GM12878 (cell line): Measurements from ENCODE around the gene SLC2A4. TPM values are rescaled to one million over a fixed set of nuclear protein-coding genes. Genes with fewer than 3 reads are reported as not detected.

Experiments
- ATAC-seq: fragments of 200-7000 bp; cut with Tn5 transposase; 3 replicates; pipeline ENCODE4 v1.9.1; 2020; ENCODE audit warnings: mild to moderate bottlenecking, moderate library complexity
- BruUV-seq: library from RNA; stranded (reverse); fragments of 400-500 nt; replicated peaks from 2 replicates; lab custom pipeline; 2021; lab: Mats Ljungman, UMichigan
- CTCF ChIA-PET: fragments of 300-600 bp; sonication (Branson Sonifier 250); formaldehyde crosslinking; extraction: SDS; loops from one replicate; lab custom pipeline; 2021; ENCODE audit warnings: inconsistent platforms; lab: Yijun Ruan, JAX
- POLR2A ChIA-PET: fragments of 350-600 bp; formaldehyde crosslinking; extraction: SDS; loops from one replicate; lab custom pipeline; 2021; ENCODE audit warnings: inconsistent platforms; lab: Charles Lee
- RAD21 ChIA-PET: fragments of 300-600 bp; sonication (Branson Sonifier 250); formaldehyde crosslinking; loops from one replicate; lab custom pipeline; 2023; ENCODE audit warnings: antibody characterized with exemption; ENCODE audit not compliant: unreplicated experiment; lab: Charles Lee
- SMC1A ChIA-PET: fragments of 300-600 bp; sonication (Branson Sonifier 250); formaldehyde crosslinking; loops from one replicate; lab custom pipeline; 2023; ENCODE audit not compliant: unreplicated experiment, uncharacterized antibody; lab: Charles Lee
- DNase-seq: peaks from one replicate; pipeline ENCODE4 v3.0.0-alpha.2; 2011; ENCODE audit warnings: low read depth, low spot score
- FAIRE-seq: peaks from 3 replicates; lab custom pipeline; 2011; peaks lifted over from hg19 to GRCh38; lab: Jason Lieb, UNC
- H2AFZ ChIP-seq: 2 replicates; pipeline ENCODE4 v1.6.0; 2011; ENCODE audit warnings: low read depth, low read length, control low read depth; ENCODE audit not compliant: control insufficient read depth
- H3K27ac ChIP-seq: 2 replicates; pipeline ENCODE4 v1.5.1; 2011; ENCODE audit warnings: control low read depth; ENCODE audit not compliant: control insufficient read depth, insufficient read depth
- H3K27me3 ChIP-seq, 2 experiments: replicated peaks in 1 of 2; 2 replicates each; pipeline versions ENCODE4 v1.6.0 to v1.6.1; 2011; ENCODE audit warnings: low read length in 1 of 2; ENCODE audit not compliant: control insufficient read depth in 2 of 2, insufficient read depth in 2 of 2
- H3K36me3 ChIP-seq, 2 experiments: 2 replicates each; pipeline ENCODE4 v1.5.1; 2011; ENCODE audit warnings: low read length in 1 of 2; ENCODE audit not compliant: control insufficient read depth in 2 of 2, insufficient read depth in 2 of 2
- H3K4me1 ChIP-seq: 2 replicates; pipeline ENCODE4 v1.6.1; 2011; ENCODE audit warnings: mild to moderate bottlenecking, low read length, moderate library complexity, mixed read lengths; ENCODE audit not compliant: control insufficient read depth, insufficient read depth
- H3K4me2 ChIP-seq: 2 replicates; pipeline ENCODE4 v1.6.0; 2011; ENCODE audit warnings: control low read depth; ENCODE audit not compliant: control insufficient read depth, insufficient read depth
- H3K4me3 ChIP-seq: fragments of 200-600 bp; sonication (generic); 2 replicates; pipeline ENCODE4 v1.5.1; 2016
- H3K79me2 ChIP-seq: 2 replicates; pipeline ENCODE4 v1.6.0; 2011; ENCODE audit warnings: low read length; ENCODE audit not compliant: control insufficient read depth, insufficient read depth
- H3K9ac ChIP-seq: 2 replicates; pipeline ENCODE4 v1.8.0; 2011; ENCODE audit warnings: low read length, control low read depth, mixed read lengths; ENCODE audit not compliant: control insufficient read depth, insufficient read depth
- H3K9me3 ChIP-seq: replicated peaks from 3 replicates; pipeline ENCODE4 v1.5.1; 2011; ENCODE audit warnings: mild to moderate bottlenecking, low read length; ENCODE audit not compliant: control insufficient read depth, insufficient read depth
- H4K20me1 ChIP-seq: 2 replicates; pipeline ENCODE4 v1.6.0; 2011; ENCODE audit not compliant: control insufficient read depth, insufficient read depth
- BMI1 ChIP-seq: fragments of 450-650 bp; IDR thresholded peaks from 2 replicates; pipeline ENCODE4 v1.6.1; 2016; ENCODE audit warnings: mild to moderate bottlenecking, moderate library complexity, borderline replicate concordance
- CEBPB ChIP-seq, 2 experiments: fragments of 150-350 bp in 1 of 2; IDR thresholded peaks; 2 replicates each; pipeline ENCODE4 v1.6.1; 2012 to 2014; ENCODE audit warnings: low read depth in 2 of 2, low read length in 2 of 2, borderline replicate concordance in 1 of 2, inconsistent platforms in 1 of 2
- HDAC2 ChIP-seq: fragments of 200-600 bp; sonication (generic); IDR thresholded peaks from 2 replicates; pipeline ENCODE4 v1.6.1; 2017
- MEF2A ChIP-seq: IDR thresholded peaks from 2 replicates; pipeline ENCODE4 v1.6.1; 2011; ENCODE audit warnings: low read depth, mild to moderate bottlenecking, low read length, moderate library complexity; ENCODE audit not compliant: insufficient read depth
- NR2F1 ChIP-seq: fragments of 450-650 bp; conservative IDR thresholded peaks from 2 replicates; pipeline ENCODE4 v1.6.1; 2017; ENCODE audit warnings: mild to moderate bottlenecking
- POLR2AphosphoS5 ChIP-seq: IDR thresholded peaks from 2 replicates; pipeline ENCODE4 v1.6.1; 2011; ENCODE audit warnings: mild to moderate bottlenecking, low read length, inconsistent platforms
- RCOR1 ChIP-seq: conservative IDR thresholded peaks from 2 replicates; pipeline ENCODE4 v1.6.1; 2012; ENCODE audit warnings: low read depth, low read length, improper control_type of control experiment
- REST ChIP-seq: IDR thresholded peaks from 2 replicates; pipeline ENCODE4 v1.6.1; 2012; ENCODE audit warnings: mild to moderate bottlenecking, low read depth, low read length
- SIX5 ChIP-seq: IDR thresholded peaks from 2 replicates; pipeline ENCODE4 v1.6.1; 2011; ENCODE audit warnings: mild to moderate bottlenecking, low read depth, low read length, moderate library complexity; ENCODE audit not compliant: severe bottlenecking
- SMARCA5 ChIP-seq: fragments of 450-650 bp; IDR thresholded peaks from 2 replicates; pipeline ENCODE4 v1.6.1; 2017; ENCODE audit warnings: mild to moderate bottlenecking
- USF2 ChIP-seq: IDR thresholded peaks from 2 replicates; pipeline ENCODE4 v1.6.1; 2011; ENCODE audit warnings: low read depth, low read length, improper control_type of control experiment, borderline replicate concordance
- YBX1 ChIP-seq: fragments of 450-650 bp; IDR thresholded peaks from 2 replicates; pipeline ENCODE4 v1.6.1; 2016; ENCODE audit warnings: antibody characterized with exemption
- ZBED1 ChIP-seq: IDR thresholded peaks from 2 replicates; pipeline ENCODE4 v1.6.1; 2016; ENCODE audit warnings: borderline replicate concordance
- ZBTB4 ChIP-seq: fragments of 450-650 bp; formaldehyde crosslinking; IDR thresholded peaks from 2 replicates; pipeline ENCODE4 v1.4.0; 2022; ENCODE audit warnings: mild to moderate bottlenecking, moderate library complexity
- WGBS: methylation state at CpG from one replicate; pipeline ENCODE4 v1.1.6; 2016; ENCODE audit warnings: low lambda C conversion rate; ENCODE audit not compliant: insufficient replicate concordance, insufficient coverage; ENCODE audit errors: missing lambda C conversion rate; 5-methylcytosine and 5-hydroxymethylcytosine counted together
- in situ Hi-C: fragments of 300-500 bp; cut with MboI; formaldehyde crosslinking; loops from 9 replicates; pipeline ENCODE4 v1.14.3; 2018; ENCODE audit warnings: mixed read lengths
- intact Hi-C: fragments of 100-400 bp; cut with micrococcal nuclease; formaldehyde crosslinking; loops from one replicate; pipeline ENCODE4 v1.14.2; 2022; ENCODE audit not compliant: unreplicated experiment
- polyA plus RNA-seq, 11 experiments: library from polyadenylated mRNA; depleted of rRNA in 4 of 11; unstranded in 6 of 11; stranded (reverse) in 5 of 11; fragments of >200 nt; fragmentation: Nextera tagmentation in 4 of 11; fragmentation: Illumina TruSeq in 1 of 11; extraction: Ambion mirVana in 4 of 11; extraction: Trizol in 1 of 11; gene quantifications; 1 replicate in 1 of 11; 2 replicates in 10 of 11; pipeline versions ENCODE4 v1.2.1 to v1.2.3, GENCODE V29; 2011 to 2016; ENCODE audit warnings: inconsistent platforms in 2 of 11, missing spikeins in 2 of 11, low read depth in 1 of 11
- total RNA-seq, 4 experiments: library from RNA; depleted of rRNA in 3 of 4; stranded (reverse); fragments of >200 nt in 3 of 4; fragmentation: Illumina TruSeq in 1 of 4; extraction: Trizol in 1 of 4; gene quantifications; 2 replicates each; pipeline versions ENCODE4 v1.2.1 to v1.2.3, GENCODE V29; 2013 to 2021

SLC2A4 gene
- total and polyA plus RNA-seq, 10 of the 15 experiments (the other 5 are each of a cell fraction or from before 2014, with no cell fraction given) = 0.03 to 0.23 (median 0.04) TPM; not detected in 4

- ChIA-PET SMC1A (interaction anchor here (1.4 kb wide), 1 partner anchor 10 kb away, joined by 5 read pairs; no protein-coding TSS in a partner anchor), POLR2A (interaction anchor here (1.0 kb wide), 1 partner anchor 17 kb away, joined by 3 read pairs; no protein-coding TSS in a partner anchor), RAD21 (no interaction called here), CTCF (interaction anchor here (0.7 kb wide), 1 partner anchor 23 kb away, joined by 3 read pairs; no protein-coding TSS in a partner anchor)
- H3K27ac ChIP-seq = no peak overlapping the region
- H3K9me3 ChIP-seq = no peaks in the 10 kb centered on the region
- peaks cover 2 to 13% of the 10 kb centered on the region in 2 experiments; a peak in 2 of 4 replicates for H3K36me3 ChIP-seq
- in situ Hi-C loops (no loop called here), intact Hi-C loops (no loop called here)
- no peak overlapping the region for H3K9ac ChIP-seq
- no peak overlapping the region for H3K4me2 ChIP-seq
- WGBS = 92% methylated on average over 7 of the region's 7 CpGs
- BruUV-seq = no TSS peak
- no peak for DNase-seq
- peaks cover 17% of the 10 kb centered on the region for H3K4me1 ChIP-seq
- no peak overlapping the region for H2AFZ ChIP-seq
- no peaks in the 10 kb centered on the region for H3K79me2 ChIP-seq
- no peak for ATAC-seq
- no peak for FAIRE-seq
- H4K20me1 ChIP-seq = no peaks in the 10 kb centered on the region
- H3K4me3 ChIP-seq = no peak overlapping the region
- H3K27me3 ChIP-seq = peaks cover 3 to 5% of the 10 kb centered on the region in 2 experiments; a peak in 2 of 4 replicates
- TF ChIP-seq MEF2A (no peak), RCOR1 (no peak), SIX5 (no peak), ZBED1 (no peak), YBX1 (no peak), REST (no peak), NR2F1 (no peak), POLR2AphosphoS5 (no peak), CEBPB (IDR thresholded peaks at IDR 0.05; ENCODE audit: borderline replicate concordance in 1 of 2, low read depth in 2 of 2, low read length in 2 of 2) (no peak), SMARCA5 (no peak), HDAC2 (no peak), ZBTB4 (CRISPR knock-in tag) (no peak), USF2 (no peak), BMI1 (no peak)
Measured at GRCh38 chr17:7258731-7259554, 22.6 kb upstream of the SLC2A4 start.
